Parathyroid adenoma (tissue), 2 donors: Measurements from ENCODE around the gene HSD11B1.

Experiments
- H2AFZ ChIP-seq: fragments of 300-600 bp; sonication (generic); one replicate; pipeline ENCODE4 v1.7.0; 2017; ENCODE audit warnings: antibody characterized with exemption, mild to moderate bottlenecking
- H3K27ac ChIP-seq: fragments of 300-600 bp; sonication (generic); one replicate; pipeline ENCODE4 v1.7.0; 2017
- H3K27me3 ChIP-seq: fragments of 300-600 bp; sonication (generic); one replicate; pipeline ENCODE4 v1.7.0; 2017; ENCODE audit warnings: low read length; ENCODE audit not compliant: control insufficient read depth, insufficient read depth
- H3K36me3 ChIP-seq: fragments of 300-600 bp; sonication (generic); one replicate; pipeline ENCODE4 v1.7.0; 2017; ENCODE audit warnings: low read length; ENCODE audit not compliant: control insufficient read depth, insufficient read depth
- H3K4me1 ChIP-seq: fragments of 300-600 bp; sonication (generic); one replicate; pipeline ENCODE4 v1.7.0; 2017; ENCODE audit warnings: control low read depth
- H3K4me2 ChIP-seq: fragments of 300-600 bp; sonication (generic); one replicate; pipeline ENCODE4 v1.7.0; 2017; ENCODE audit warnings: low read length
- H3K4me3 ChIP-seq: fragments of 300-600 bp; sonication (generic); one replicate; pipeline ENCODE4 v1.7.0; 2017; ENCODE audit warnings: low read depth, low read length
- H3K79me2 ChIP-seq: fragments of 300-600 bp; sonication (generic); one replicate; pipeline ENCODE4 v1.7.0; 2017; ENCODE audit warnings: control low read depth
- H3K9ac ChIP-seq: fragments of 300-600 bp; sonication (generic); one replicate; pipeline ENCODE4 v1.7.0; 2017; ENCODE audit warnings: mild to moderate bottlenecking
- H3K9me3 ChIP-seq: fragments of 300-600 bp; sonication (generic); one replicate; pipeline ENCODE4 v1.7.0; 2017; ENCODE audit warnings: low read length; ENCODE audit not compliant: control insufficient read depth
- TF ChIP-seq, protein P1 (sequence below): fragments of 300-600 bp; sonication (generic); IDR thresholded peaks from one replicate; pipeline ENCODE4 v1.7.0; 2017; ENCODE audit warnings: antibody characterized with exemption, mild to moderate bottlenecking
- donor health status: primary hyperparathyroidism.

Gene HSD11B1

DNA sequence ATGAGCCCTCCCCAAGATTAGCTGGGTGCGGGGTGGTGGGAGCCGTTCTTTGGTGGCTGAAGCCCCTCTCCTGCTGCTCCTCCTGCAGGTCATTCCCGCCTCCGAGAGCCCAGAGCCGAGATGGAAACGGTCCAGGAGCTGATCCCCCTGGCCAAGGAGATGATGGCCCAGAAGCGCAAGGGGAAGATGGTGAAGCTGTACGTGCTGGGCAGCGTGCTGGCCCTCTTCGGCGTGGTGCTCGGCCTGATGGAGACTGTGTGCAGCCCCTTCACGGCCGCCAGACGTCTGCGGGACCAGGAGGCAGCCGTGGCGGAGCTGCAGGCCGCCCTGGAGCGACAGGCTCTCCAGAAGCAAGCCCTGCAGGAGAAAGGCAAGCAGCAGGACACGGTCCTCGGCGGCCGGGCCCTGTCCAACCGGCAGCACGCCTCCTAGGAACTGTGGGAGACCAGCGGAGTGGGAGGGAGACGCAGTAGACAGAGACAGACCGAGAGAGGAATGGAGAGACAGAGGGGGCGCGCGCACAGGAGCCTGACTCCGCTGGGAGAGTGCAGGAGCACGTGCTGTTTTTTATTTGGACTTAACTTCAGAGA, 29.0 kb upstream of the HSD11B1 start:
- Histone ChIP-seq H3K36me3 (no peaks in the 10 kb centered on the region), H3K79me2 (no peaks in the 10 kb centered on the region), H3K4me2 (peak overlapping the region; percentile 89), H3K27ac (no peak overlapping the region), H2AFZ (peak overlapping the region; percentile 77), H3K9ac (no peak overlapping the region), H3K4me3 (peak overlapping the region; percentile 57), H3K4me1 (no peaks in the 10 kb centered on the region), H3K27me3 (no peaks in the 10 kb centered on the region), H3K9me3 (no peaks in the 10 kb centered on the region)
- TF ChIP-seq, protein P1, sequence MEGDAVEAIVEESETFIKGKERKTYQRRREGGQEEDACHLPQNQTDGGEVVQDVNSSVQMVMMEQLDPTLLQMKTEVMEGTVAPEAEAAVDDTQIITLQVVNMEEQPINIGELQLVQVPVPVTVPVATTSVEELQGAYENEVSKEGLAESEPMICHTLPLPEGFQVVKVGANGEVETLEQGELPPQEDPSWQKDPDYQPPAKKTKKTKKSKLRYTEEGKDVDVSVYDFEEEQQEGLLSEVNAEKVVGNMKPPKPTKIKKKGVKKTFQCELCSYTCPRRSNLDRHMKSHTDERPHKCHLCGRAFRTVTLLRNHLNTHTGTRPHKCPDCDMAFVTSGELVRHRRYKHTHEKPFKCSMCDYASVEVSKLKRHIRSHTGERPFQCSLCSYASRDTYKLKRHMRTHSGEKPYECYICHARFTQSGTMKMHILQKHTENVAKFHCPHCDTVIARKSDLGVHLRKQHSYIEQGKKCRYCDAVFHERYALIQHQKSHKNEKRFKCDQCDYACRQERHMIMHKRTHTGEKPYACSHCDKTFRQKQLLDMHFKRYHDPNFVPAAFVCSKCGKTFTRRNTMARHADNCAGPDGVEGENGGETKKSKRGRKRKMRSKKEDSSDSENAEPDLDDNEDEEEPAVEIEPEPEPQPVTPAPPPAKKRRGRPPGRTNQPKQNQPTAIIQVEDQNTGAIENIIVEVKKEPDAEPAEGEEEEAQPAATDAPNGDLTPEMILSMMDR, result no peak

DNA sequence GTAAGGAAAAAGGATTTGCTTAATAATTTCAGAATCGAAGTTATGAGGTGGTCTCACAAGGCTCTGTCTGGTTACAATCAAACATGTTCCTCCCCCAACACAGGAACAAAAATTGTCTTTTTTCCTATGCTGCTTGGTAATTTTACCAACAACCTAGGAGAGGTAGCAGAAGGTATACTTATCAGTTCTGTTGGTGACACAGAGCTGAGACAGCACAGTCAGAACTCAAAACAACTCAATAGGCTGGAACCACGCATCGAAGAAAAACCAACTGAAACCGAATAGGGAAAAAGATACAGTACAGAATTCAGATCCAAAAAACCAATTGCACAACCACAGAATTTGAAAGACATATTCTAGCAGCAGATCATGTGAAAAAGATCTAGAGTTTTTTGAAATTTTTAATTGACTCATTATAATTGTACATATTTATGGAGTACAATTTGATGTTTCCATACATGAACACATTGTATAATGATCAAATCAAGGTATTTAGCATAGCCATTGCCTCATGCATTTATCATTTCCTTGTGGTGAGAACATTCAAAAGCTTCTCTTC, 25.6 kb upstream of the HSD11B1 start:
- no peak overlapping the region for H2AFZ ChIP-seq
- H3K79me2 ChIP-seq, result no peaks in the 10 kb centered on the region
- TF ChIP-seq, protein P1, result no peak
- no peak overlapping the region for H3K27ac ChIP-seq
- no peak overlapping the region for H3K9ac ChIP-seq
- no peaks in the 10 kb centered on the region for H3K27me3 ChIP-seq
- no peak overlapping the region for H3K4me2 ChIP-seq
- H3K9me3 ChIP-seq, result no peaks in the 10 kb centered on the region
- no peak overlapping the region for H3K4me3 ChIP-seq
- H3K36me3 ChIP-seq, result no peaks in the 10 kb centered on the region
- no peaks in the 10 kb centered on the region for H3K4me1 ChIP-seq

DNA sequence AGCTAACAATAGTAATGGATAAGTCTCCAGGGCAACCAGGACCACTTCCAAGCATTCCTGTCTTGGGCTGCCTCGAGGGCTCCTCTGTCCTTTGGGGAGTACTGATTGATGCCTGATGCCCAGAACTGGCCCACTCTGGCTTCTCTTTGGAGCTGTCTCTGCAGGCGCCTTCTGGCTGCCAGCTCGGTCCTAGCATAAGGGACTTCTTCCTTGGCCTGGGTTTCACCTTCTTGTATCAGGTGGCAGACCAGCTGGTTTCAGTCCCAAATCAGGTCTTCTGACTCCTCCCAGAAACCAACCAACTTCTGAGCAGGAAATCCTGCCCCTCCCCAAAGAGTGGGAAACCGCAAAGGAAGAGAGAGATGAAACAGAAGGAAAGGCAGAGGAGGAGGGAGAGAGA, 18.8 kb upstream of the HSD11B1 start:
- Histone ChIP-seq H3K27ac (no peak overlapping the region), H3K27me3 (no peaks in the 10 kb centered on the region), H2AFZ (no peak overlapping the region), H3K4me3 (no peak overlapping the region), H3K4me2 (no peak overlapping the region), H3K36me3 (no peaks in the 10 kb centered on the region), H3K4me1 (no peaks in the 10 kb centered on the region), H3K79me2 (no peaks in the 10 kb centered on the region), H3K9me3 (no peaks in the 10 kb centered on the region), H3K9ac (no peak overlapping the region)
- TF ChIP-seq, protein P1, result no peak

DNA sequence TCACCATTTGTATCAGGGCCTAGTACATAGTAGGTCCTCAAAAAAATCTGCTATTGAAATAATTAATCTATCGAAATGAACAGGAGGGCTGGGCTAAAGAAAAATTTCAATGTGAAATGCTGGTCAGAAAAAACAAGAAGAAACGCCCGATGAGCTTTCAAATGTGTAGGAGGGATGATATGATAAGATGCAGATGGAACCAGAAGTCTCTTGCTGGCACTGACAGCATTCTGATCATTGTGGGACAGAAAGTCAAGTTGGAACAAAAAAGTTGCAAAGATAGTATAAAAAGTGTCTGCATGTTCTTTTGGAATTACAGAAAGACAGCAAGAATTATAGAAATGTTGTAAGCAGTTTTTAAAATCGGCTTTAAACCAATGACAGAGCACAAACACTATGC, 18.3 kb upstream of the HSD11B1 start:
- H3K79me2 ChIP-seq, result no peaks in the 10 kb centered on the region
- H3K9me3 ChIP-seq, result no peaks in the 10 kb centered on the region
- no peak overlapping the region for H3K4me3 ChIP-seq
- no peaks in the 10 kb centered on the region for H3K36me3 ChIP-seq
- TF ChIP-seq, protein P1, result no peak
- no peaks in the 10 kb centered on the region for H3K27me3 ChIP-seq
- no peaks in the 10 kb centered on the region for H3K4me1 ChIP-seq
- H3K27ac ChIP-seq, result no peak overlapping the region
- no peak overlapping the region for H3K4me2 ChIP-seq
- H3K9ac ChIP-seq, result no peak overlapping the region
- no peak overlapping the region for H2AFZ ChIP-seq

DNA sequence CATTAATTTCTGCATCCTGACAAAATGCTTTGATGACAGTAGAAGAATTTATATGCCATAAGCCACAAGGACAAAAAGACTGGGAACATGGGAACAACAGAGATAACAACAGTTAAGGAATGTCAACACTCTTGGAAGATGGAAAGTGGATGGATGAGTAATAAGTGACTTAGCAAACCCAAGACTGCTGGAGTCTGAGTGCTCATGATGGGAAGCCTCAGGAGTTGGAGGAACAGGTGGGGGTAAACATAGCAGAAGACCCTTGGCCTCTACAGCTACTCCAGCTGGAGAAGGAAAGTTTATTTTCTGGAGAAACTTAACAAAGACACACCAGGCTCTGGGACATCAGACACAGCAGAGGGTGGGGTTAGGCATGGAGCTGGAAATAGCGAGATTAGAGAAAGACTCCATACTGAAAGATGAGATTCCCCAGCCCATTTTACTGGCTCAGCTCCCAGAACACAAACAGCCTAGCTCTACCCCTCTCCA, 15.9 kb upstream of the HSD11B1 start:
- Histone ChIP-seq H3K27me3 (no peaks in the 10 kb centered on the region), H3K4me1 (no peaks in the 10 kb centered on the region), H3K4me3 (no peak overlapping the region), H2AFZ (no peak overlapping the region), H3K79me2 (no peaks in the 10 kb centered on the region), H3K9me3 (no peaks in the 10 kb centered on the region), H3K27ac (no peak overlapping the region), H3K9ac (no peak overlapping the region), H3K36me3 (no peaks in the 10 kb centered on the region), H3K4me2 (no peak overlapping the region)
- TF ChIP-seq, protein P1, result no peak
